ENCODE data around the gene IKZF5.

Gene IKZF5

GRCh38 chr10:123016228-123016627 lies 7.6 kb upstream of the IKZF5 start:
- DNase-seq (ENCODE audit: low read depth): no peak

GRCh38 chr10:123014772-123015171 lies 6.2 kb upstream of the IKZF5 start:
- no peak for DNase-seq (ENCODE audit: low read depth)

- no peak for DNase-seq (ENCODE audit: low read depth)
Observed at GRCh38 chr10:123013456-123014419, 5.1 kb upstream of the IKZF5 start.

GRCh38 chr10:123011987-123012386 lies 3.4 kb upstream of the IKZF5 start:
- DNase-seq (ENCODE audit: low read depth): no peak

- no peak for DNase-seq (ENCODE audit: low read depth)
Observed at GRCh38 chr10:123009105-123009820, 668 bp upstream of the IKZF5 start.

- no peak for DNase-seq (ENCODE audit: low read depth)
Observed at GRCh38 chr10:123007558-123008354, 839 bp downstream of the IKZF5 start.

GRCh38 chr10:123004298-123004697 lies 4.3 kb downstream of the IKZF5 start:
- DNase-seq (ENCODE audit: low read depth): no peak

- no peak for DNase-seq (ENCODE audit: low read depth)
Observed at GRCh38 chr10:123001370-123001769, 7.2 kb downstream of the IKZF5 start.

- no peak for DNase-seq (ENCODE audit: low read depth)
Observed at GRCh38 chr10:123000155-123000554, 8.4 kb downstream of the IKZF5 start.

GRCh38 chr10:122999347-122999746 lies 9.2 kb downstream of the IKZF5 start:
- no peak for DNase-seq (ENCODE audit: low read depth)

- DNase-seq (ENCODE audit: low read depth): no peak
Observed at GRCh38 chr10:122998934-122999333, 9.7 kb downstream of the IKZF5 start.

- DNase-seq (ENCODE audit: low read depth): no peak
Observed at GRCh38 chr10:122998360-122998917, 10.2 kb downstream of the IKZF5 start.

- DNase-seq (ENCODE audit: low read depth): no peak
Observed at GRCh38 chr10:122997864-122998263, 10.7 kb downstream of the IKZF5 start.

GRCh38 chr10:122995936-122996335 lies 12.7 kb downstream of the IKZF5 start:
- DNase-seq (ENCODE audit: low read depth): no peak

GRCh38 chr10:122993797-122994336 lies 14.7 kb downstream of the IKZF5 start:
- DNase-seq (ENCODE audit: low read depth): no peak

GRCh38 chr10:122992031-122992585 lies 16.5 kb downstream of the IKZF5 start:
- no peak for DNase-seq (ENCODE audit: low read depth)

- DNase-seq (ENCODE audit: low read depth): no peak
Observed at GRCh38 chr10:122990278-122990677, 18.3 kb downstream of the IKZF5 start.

- no peak for DNase-seq (ENCODE audit: low read depth)
Observed at GRCh38 chr10:122988501-122988900, 20.1 kb downstream of the IKZF5 start.

GRCh38 chr10:122986335-122986734 lies 22.3 kb downstream of the IKZF5 start:
- no peak for DNase-seq (ENCODE audit: low read depth)

GRCh38 chr10:122984708-122985107 lies 23.9 kb downstream of the IKZF5 start:
- no peak for DNase-seq (ENCODE audit: low read depth)

- no peak for DNase-seq (ENCODE audit: low read depth)
Observed at GRCh38 chr10:122983898-122984297, 24.7 kb downstream of the IKZF5 start.

All from HS-5 (cell line).